Peyer's patch (tissue), 4 donors: ENCODE results near the gene KCNB1. TPM values are rescaled to one million over a fixed set of nuclear protein-coding genes. Genes with fewer than 3 reads are reported as not detected.

Source experiments
- DNase-seq, 3 donors: peaks; one replicate each; pipeline ENCODE4 v3.0.0-alpha.2; 2017 to 2019
- H3K27ac ChIP-seq, 4 donors: fragments of 200-600 bp; sonication (generic); one replicate each; pipeline ENCODE4 v1.5.1; 2016 to 2019
- H3K27me3 ChIP-seq, 2 donors: fragments of 200-600 bp; sonication (generic); one replicate each; pipeline ENCODE4 v1.5.1; 2019
- H3K36me3 ChIP-seq, 3 donors: fragments of 200-600 bp; sonication (generic); one replicate each; pipeline ENCODE4 v1.5.1; 2016 to 2019
- H3K4me1 ChIP-seq, 4 donors: fragments of 200-600 bp; sonication (generic); one replicate each; pipeline ENCODE4 v1.5.1; 2016 to 2019
- H3K4me3 ChIP-seq, 4 donors: fragments of 200-600 bp; sonication (generic); 1 replicate in 3 of 4; 2 replicates in 1 of 4; pipeline ENCODE4 v1.5.1; 2016 to 2019; ENCODE audit warnings: mild to moderate bottlenecking in 1 of 4
- H3K9me3 ChIP-seq, 4 donors: fragments of 200-600 bp; sonication (generic); one replicate each; pipeline ENCODE4 v1.5.1; 2016 to 2019; ENCODE audit warnings: mild to moderate bottlenecking in 1 of 4
- CTCF ChIP-seq, 6 experiments: fragments of 450-650 bp in 4 of 6; fragments of 200-600 bp in 2 of 6; sonication (generic) in 1 of 6; IDR thresholded peaks; one replicate each; pipeline ENCODE4 v1.5.1; 2017 to 2019; ENCODE audit warnings: antibody characterized with exemption in 6 of 6, mild to moderate bottlenecking in 3 of 6, moderate library complexity in 1 of 6
- POLR2A ChIP-seq, 2 donors: fragments of 450-650 bp; IDR thresholded peaks; one replicate each; pipeline ENCODE4 v1.5.1; 2017; ENCODE audit warnings: antibody characterized with exemption in 2 of 2, mild to moderate bottlenecking in 2 of 2, moderate library complexity in 2 of 2
- total RNA-seq, 4 donors: library from RNA; depleted of rRNA; stranded (reverse); fragments of >200 nt; gene quantifications; one replicate each; pipeline ENCODE4 v1.1.0, GENCODE V29; 2016

Gene KCNB1
- total RNA-seq, 4 donors from 2014 or later = 0.35 to 0.85 (median 0.61) TPM

GRCh38 chr20:49486064-49486463, 3.6 kb upstream of the KCNB1 start:
- peaks cover 0 to 4% (median 0%) of the 10 kb centered on the region in 4 donors for H3K9me3 ChIP-seq
- no peaks in the 10 kb centered on the region for H3K36me3 ChIP-seq
- DNase-seq = no peak
- no peak overlapping the region for H3K4me3 ChIP-seq
- no peak overlapping the region for H3K27ac ChIP-seq
- TF ChIP-seq CTCF (IDR thresholded peaks at IDR 0.05) (no peak), POLR2A (IDR thresholded peaks at IDR 0.05) (no peak)
- peaks cover 0 to 23% of the 10 kb centered on the region in 2 donors for H3K27me3 ChIP-seq
- peaks cover 0 to 21% (median 2%) of the 10 kb centered on the region in 4 donors for H3K4me1 ChIP-seq

GRCh38 chr20:49485563-49485962, 3.1 kb upstream of the KCNB1 start:
- no peaks in the 10 kb centered on the region for H3K36me3 ChIP-seq
- TF ChIP-seq CTCF (IDR thresholded peaks at IDR 0.05) (no peak), POLR2A (IDR thresholded peaks at IDR 0.05) (no peak)
- H3K27me3 ChIP-seq = peaks cover 0 to 23% of the 10 kb centered on the region in 2 donors
- no peak for DNase-seq
- H3K4me3 ChIP-seq = no peak overlapping the region
- H3K27ac ChIP-seq = no peak overlapping the region
- H3K4me1 ChIP-seq = peaks cover 0 to 21% (median 2%) of the 10 kb centered on the region in 4 donors
- H3K9me3 ChIP-seq = peaks cover 0 to 4% (median 0%) of the 10 kb centered on the region in 4 donors

- TF ChIP-seq CTCF (IDR thresholded peaks at IDR 0.05) = peak in 4 of 6 experiments; percentile 57 to 70 (median 64)
- no peak for TF ChIP-seq POLR2A (IDR thresholded peaks at IDR 0.05)
- Histone ChIP-seq H3K27ac (no peak overlapping the region), H3K4me3 (peak overlapping the region; percentile 4 to 49 (median 42)), H3K27me3 (peaks cover 0 to 23% of the 10 kb centered on the region in 2 donors), H3K9me3 (peaks cover 0 to 4% (median 0%) of the 10 kb centered on the region in 4 donors), H3K36me3 (no peaks in the 10 kb centered on the region), H3K4me1 (peaks cover 0 to 21% (median 2%) of the 10 kb centered on the region in 4 donors)
- DNase-seq = peak; percentile 38 to 81 (median 76)
Observed at GRCh38 chr20:49484180-49485140, 2.0 kb upstream of the KCNB1 start.

- no peak for DNase-seq
Observed at GRCh38 chr20:49483696-49484123, 1.2 kb upstream of the KCNB1 start.

More at GRCh38 chr20:49483696-49484123, 1.2 kb upstream of the KCNB1 start:
- Histone ChIP-seq H3K4me1 (peaks cover 0 to 21% (median 2%) of the 10 kb centered on the region in 4 donors), H3K27ac (peak overlapping the region in 1 of 4 donors; percentile 45), H3K36me3 (no peaks in the 10 kb centered on the region), H3K4me3 (peak overlapping the region in 3 of 4 donors; percentile 39 to 49 (median 45)), H3K27me3 (peaks cover 0 to 23% of the 10 kb centered on the region in 2 donors), H3K9me3 (peaks cover 0 to 4% (median 0%) of the 10 kb centered on the region in 4 donors)
- TF ChIP-seq POLR2A (IDR thresholded peaks at IDR 0.05) = no peak
- TF ChIP-seq CTCF (IDR thresholded peaks at IDR 0.05) = no peak
